Right lobe of liver (tissue), 6 donors: Measurements from ENCODE around the gene MAGED2. TPM values are rescaled to one million over a fixed set of nuclear protein-coding genes. Genes with fewer than 3 reads are reported as not detected.
"Not testable (repeated sequence)": the region's sequence is repeated elsewhere in the genome, so short reads cannot be mapped to it uniquely, and the experiment has no call there.

ENCODE experiments used
- ATAC-seq, 4 donors: fragments of 200-7000 bp; cut with Tn5 transposase; one replicate each; pipeline ENCODE4 v1.9.1; 2020; ENCODE audit warnings: mild to moderate bottlenecking in 4 of 4, moderate library complexity in 4 of 4
- DNase-seq, 3 donors: peaks; one replicate each; pipeline ENCODE4 v3.0.0-alpha.2; 2020
- H3K27ac ChIP-seq, 3 donors: fragments of 200-600 bp; one replicate each; pipeline ENCODE4 v1.8.0; 2022
- H3K27me3 ChIP-seq, 2 donors: fragments of 200-600 bp; one replicate each; pipeline ENCODE4 v1.8.0; 2022
- H3K36me3 ChIP-seq, 4 donors: fragments of 200-600 bp; sonication (generic) in 1 of 4; one replicate each; pipeline versions ENCODE4 v1.5.1 to v1.8.0; 2017 to 2022; ENCODE audit warnings: control low read depth in 1 of 4
- H3K4me1 ChIP-seq, 4 donors: fragments of 200-600 bp; sonication (generic) in 1 of 4; one replicate each; pipeline versions ENCODE4 v1.5.1 to v1.8.0; 2017 to 2022; ENCODE audit warnings: control low read depth in 1 of 4
- H3K4me3 ChIP-seq, 3 donors: fragments of 200-600 bp; one replicate each; pipeline ENCODE4 v1.8.0; 2022
- H3K9me3 ChIP-seq, 4 donors: fragments of 200-600 bp; sonication (generic) in 1 of 4; one replicate each; pipeline versions ENCODE4 v1.5.1 to v1.8.0; 2017 to 2022; ENCODE audit warnings: control low read depth in 1 of 4
- CTCF ChIP-seq, 4 donors: fragments of 200-600 bp in 3 of 4; fragments of 450-650 bp in 1 of 4; IDR thresholded peaks; one replicate each; pipeline versions ENCODE4 v1.5.1 to v1.8.0; 2016 to 2022; ENCODE audit warnings: antibody characterized with exemption in 4 of 4, mild to moderate bottlenecking in 2 of 4
- POLR2A ChIP-seq: fragments of 450-650 bp; IDR thresholded peaks from one replicate; pipeline ENCODE4 v1.6.1; 2017; ENCODE audit warnings: antibody characterized with exemption, mild to moderate bottlenecking
- WGBS: methylation state at CpG from one replicate; pipeline ENCODE4 v1.1.6; 2018; ENCODE audit warnings: low coverage, low lambda C conversion rate; ENCODE audit not compliant: insufficient coverage; ENCODE audit errors: missing lambda C conversion rate; 5-methylcytosine and 5-hydroxymethylcytosine counted together
- intact Hi-C, 2 donors: fragments of 100-400 bp; cut with DNase I; formaldehyde crosslinking; loops; one replicate each; pipeline versions ENCODE4 v1.11.2 to v1.14.1; 2022
- total RNA-seq, 6 experiments: library from RNA; depleted of rRNA in 2 of 6; stranded (reverse); fragments of >200 nt in 2 of 6; fragmentation: NEBNext Ultra II Directional in 3 of 6; extraction: Animal tissue kit (Norgen Biotek cat#: 25700) in 3 of 6; gene quantifications; one replicate each; pipeline versions ENCODE4 v1.1.0 to v1.2.4, GENCODE V29; 2016 to 2023
- donor health status: DM: no; HTN: yes; CAD: no.
- donor health status: DM: no; HTN: no; CAD: no.
- donor health status: DM: no; HTN: no; CAD: no.
- donor health status: DM: no; HTN: yes; CAD: no.
- donor health status: DM: no; HTN: yes; CAD: no.

MAGED2 gene
- total RNA-seq, 6 experiments from 2014 or later: 24.2 to 57.2 (median 38.7) TPM

GRCh38 chrX:54776987-54777672 is 30.4 kb upstream of the MAGED2 start:
- 70% methylated on average over 5 of the region's 6 CpGs for WGBS
- no peak for TF ChIP-seq POLR2A
- TF ChIP-seq CTCF (IDR thresholded peaks at IDR 0.05): no peak

GRCh38 chrX:54785901-54786300 is 21.6 kb upstream of the MAGED2 start:
- no peaks in the 10 kb centered on the region for H3K36me3 ChIP-seq
- no peak for TF ChIP-seq POLR2A
- TF ChIP-seq CTCF (IDR thresholded peaks at IDR 0.05): peak; percentile 7 to 44 (median 36)
- no peak overlapping the region for H3K4me3 ChIP-seq
- DNase-seq (peak in 1 of 3 donors; percentile 52), ATAC-seq (peak; percentile 59 to 72 (median 67))
- intact Hi-C loops: no loop called here
- H3K27ac ChIP-seq: no peak overlapping the region
- H3K4me1 ChIP-seq: no peaks in the 10 kb centered on the region
- no peaks in the 10 kb centered on the region for H3K9me3 ChIP-seq
- no peaks in the 10 kb centered on the region for H3K27me3 ChIP-seq
- WGBS: 28% methylated on average over 4 of the region's 4 CpGs

More at GRCh38 chrX:54776987-54777672, 30.4 kb upstream of the MAGED2 start:
- Histone ChIP-seq H3K4me1 (no peaks in the 10 kb centered on the region), H3K36me3 (no peaks in the 10 kb centered on the region), H3K4me3 (no peak overlapping the region), H3K9me3 (no peaks in the 10 kb centered on the region), H3K27me3 (no peaks in the 10 kb centered on the region), H3K27ac (no peak overlapping the region)
- no peak for DNase-seq
- no peak for ATAC-seq
- intact Hi-C loops: no loop called here

GRCh38 chrX:54786967-54787366 is 20.6 kb upstream of the MAGED2 start:
- DNase-seq: peak in 1 of 3 donors; percentile 49
- H3K27ac ChIP-seq: no peak overlapping the region
- no peaks in the 10 kb centered on the region for H3K36me3 ChIP-seq
- ATAC-seq: peak; percentile 83 to 94 (median 85)
- H3K27me3 ChIP-seq: no peaks in the 10 kb centered on the region
- H3K4me3 ChIP-seq: no peak overlapping the region
- peak; percentile 39 to 59 (median 46) for TF ChIP-seq CTCF (IDR thresholded peaks at IDR 0.05)
- no peak for TF ChIP-seq POLR2A
- no peaks in the 10 kb centered on the region for H3K9me3 ChIP-seq
- 67% methylated on average over 1 of the region's 2 CpGs for WGBS
- H3K4me1 ChIP-seq: no peaks in the 10 kb centered on the region
- intact Hi-C loops: no loop called here

- intact Hi-C loops: no loop called here
Observed at GRCh38 chrX:54788446-54788845, 19.1 kb upstream of the MAGED2 start.

GRCh38 chrX:54789405-54789804 is 18.1 kb upstream of the MAGED2 start:
- ATAC-seq, intact Hi-C loops, H3K9me3 ChIP-seq, H3K4me3 ChIP-seq, DNase-seq, H3K27me3 ChIP-seq, H3K27ac ChIP-seq, H3K4me1 ChIP-seq, H3K36me3 ChIP-seq: not testable (repeated sequence)
- WGBS: 71% methylated on average over 3 of the region's 5 CpGs

More at GRCh38 chrX:54788446-54788845, 19.1 kb upstream of the MAGED2 start:
- H3K4me3 ChIP-seq: no peak overlapping the region
- H3K9me3 ChIP-seq: no peaks in the 10 kb centered on the region
- no peaks in the 10 kb centered on the region for H3K27me3 ChIP-seq
- TF ChIP-seq POLR2A (no peak), CTCF (IDR thresholded peaks at IDR 0.05) (no peak)
- H3K27ac ChIP-seq: no peak overlapping the region
- no peaks in the 10 kb centered on the region for H3K36me3 ChIP-seq
- H3K4me1 ChIP-seq: no peaks in the 10 kb centered on the region
- 67% methylated on average over 3 of the region's 9 CpGs for WGBS
- ATAC-seq: no peak
- no peak for DNase-seq
